ENCODE data around the gene TSPAN9. TPM values are rescaled to one million over a fixed set of nuclear protein-coding genes. Genes with fewer than 3 reads are reported as not detected.

TSPAN9 gene
- total and polyA plus RNA-seq, 10 of the 15 experiments (the other 5 are each of a cell fraction or from before 2014, with no cell fraction given) = 0.03 to 1.0 (median 0.12) TPM; not detected in 5

DNA sequence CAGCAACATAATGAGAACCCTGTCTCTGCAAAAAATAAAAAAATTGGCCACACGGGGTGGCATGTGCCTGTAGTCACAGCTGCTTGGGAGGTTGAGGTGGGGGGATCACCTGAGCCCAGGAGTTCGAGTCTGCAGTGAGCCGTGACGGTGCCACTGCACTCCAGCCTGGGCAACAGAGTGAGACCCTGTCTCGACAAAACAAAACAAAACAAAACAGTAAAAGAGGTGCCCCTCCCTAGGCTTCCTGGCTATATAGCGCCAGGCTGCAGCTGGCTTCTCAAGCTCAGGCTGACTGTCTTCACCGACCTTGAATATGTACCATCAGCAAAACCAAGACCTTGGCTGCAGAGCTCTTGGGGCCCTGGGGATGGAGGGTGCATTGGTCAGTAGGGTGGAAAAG lies 29.4 kb downstream of the TSPAN9 start (continued):
- TF ChIP-seq, protein P1, sequence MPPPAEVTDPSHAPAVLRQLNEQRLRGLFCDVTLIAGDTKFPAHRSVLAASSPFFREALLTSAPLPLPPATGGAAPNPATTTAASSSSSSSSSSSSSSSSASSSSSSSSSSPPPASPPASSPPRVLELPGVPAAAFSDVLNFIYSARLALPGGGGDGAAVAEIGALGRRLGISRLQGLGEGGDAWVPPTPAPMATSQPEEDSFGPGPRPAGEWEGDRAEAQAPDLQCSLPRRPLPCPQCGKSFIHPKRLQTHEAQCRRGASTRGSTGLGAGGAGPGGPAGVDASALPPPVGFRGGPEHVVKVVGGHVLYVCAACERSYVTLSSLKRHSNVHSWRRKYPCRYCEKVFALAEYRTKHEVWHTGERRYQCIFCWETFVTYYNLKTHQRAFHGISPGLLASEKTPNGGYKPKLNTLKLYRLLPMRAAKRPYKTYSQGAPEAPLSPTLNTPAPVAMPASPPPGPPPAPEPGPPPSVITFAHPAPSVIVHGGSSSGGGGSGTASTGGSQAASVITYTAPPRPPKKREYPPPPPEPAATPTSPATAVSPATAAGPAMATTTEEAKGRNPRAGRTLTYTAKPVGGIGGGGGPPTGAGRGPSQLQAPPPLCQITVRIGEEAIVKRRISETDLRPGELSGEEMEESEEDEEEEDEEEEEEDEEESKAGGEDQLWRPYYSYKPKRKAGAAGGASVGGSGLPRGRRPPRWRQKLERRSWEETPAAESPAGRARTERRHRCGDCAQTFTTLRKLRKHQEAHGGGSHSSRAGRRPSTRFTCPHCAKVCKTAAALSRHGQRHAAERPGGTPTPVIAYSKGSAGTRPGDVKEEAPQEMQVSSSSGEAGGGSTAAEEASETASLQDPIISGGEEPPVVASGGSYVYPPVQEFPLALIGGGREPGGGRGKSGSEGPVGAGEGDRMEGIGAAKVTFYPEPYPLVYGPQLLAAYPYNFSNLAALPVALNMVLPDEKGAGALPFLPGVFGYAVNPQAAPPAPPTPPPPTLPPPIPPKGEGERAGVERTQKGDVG (CRISPR knock-in tag; IDR thresholded peaks at IDR 0.05) = no peak
- TF ChIP-seq STAT3 (IDR thresholded peaks at IDR 0.05; ENCODE audit: low read depth, low read length) (no peak), NR2C1 (IDR thresholded peaks at IDR 0.05) (no peak), HCFC1 (IDR thresholded peaks at IDR 0.05; ENCODE audit: low read length) (no peak), CHD1 (IDR thresholded peaks at IDR 0.05; ENCODE audit: low read depth, low read length) (no peak), POLR2AphosphoS2 (IDR thresholded peaks at IDR 0.05; ENCODE audit: low read depth, low read length) (no peak), ZNF207 (IDR thresholded peaks at IDR 0.05; ENCODE audit: borderline replicate concordance) (no peak)
- TF ChIP-seq, protein P2, sequence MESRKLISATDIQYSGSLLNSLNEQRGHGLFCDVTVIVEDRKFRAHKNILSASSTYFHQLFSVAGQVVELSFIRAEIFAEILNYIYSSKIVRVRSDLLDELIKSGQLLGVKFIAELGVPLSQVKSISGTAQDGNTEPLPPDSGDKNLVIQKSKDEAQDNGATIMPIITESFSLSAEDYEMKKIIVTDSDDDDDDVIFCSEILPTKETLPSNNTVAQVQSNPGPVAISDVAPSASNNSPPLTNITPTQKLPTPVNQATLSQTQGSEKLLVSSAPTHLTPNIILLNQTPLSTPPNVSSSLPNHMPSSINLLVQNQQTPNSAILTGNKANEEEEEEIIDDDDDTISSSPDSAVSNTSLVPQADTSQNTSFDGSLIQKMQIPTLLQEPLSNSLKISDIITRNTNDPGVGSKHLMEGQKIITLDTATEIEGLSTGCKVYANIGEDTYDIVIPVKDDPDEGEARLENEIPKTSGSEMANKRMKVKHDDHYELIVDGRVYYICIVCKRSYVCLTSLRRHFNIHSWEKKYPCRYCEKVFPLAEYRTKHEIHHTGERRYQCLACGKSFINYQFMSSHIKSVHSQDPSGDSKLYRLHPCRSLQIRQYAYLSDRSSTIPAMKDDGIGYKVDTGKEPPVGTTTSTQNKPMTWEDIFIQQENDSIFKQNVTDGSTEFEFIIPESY (IDR thresholded peaks at IDR 0.05) = no peak

DNA sequence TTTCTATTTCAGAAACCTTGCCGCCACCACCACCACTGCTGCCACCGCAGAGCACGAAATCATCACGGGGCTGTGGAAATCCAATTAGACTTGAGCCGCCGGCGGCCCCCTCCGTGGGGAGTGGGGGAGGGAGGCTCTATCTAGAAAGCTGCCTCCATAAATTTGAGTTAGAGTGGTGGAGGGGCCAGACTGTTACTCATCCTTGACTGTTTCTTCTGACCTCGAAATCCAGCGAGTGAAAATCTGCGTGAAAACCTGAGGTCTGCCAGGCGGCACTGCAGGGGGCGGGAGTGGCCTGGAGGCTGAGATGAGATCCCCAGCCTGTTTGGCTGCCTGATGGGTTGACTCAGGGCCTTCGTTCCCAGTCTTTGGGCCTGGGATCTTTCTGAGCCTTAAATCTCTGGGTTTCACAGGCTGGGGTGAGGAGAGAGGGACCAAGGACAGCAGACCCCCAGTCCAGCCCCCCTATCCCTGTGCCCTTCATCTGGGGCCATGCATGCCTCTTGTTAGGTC lies 29.9 kb downstream of the TSPAN9 start:
- H4K20me1 ChIP-seq (ENCODE audit: control insufficient read depth, insufficient read depth) = no peaks in the 10 kb centered on the region
- H3K27ac ChIP-seq (ENCODE audit: control insufficient read depth, insufficient read depth) = no peak overlapping the region
- WGBS (ENCODE audit: insufficient coverage, insufficient replicate concordance, low lambda C conversion rate, missing lambda C conversion rate) = 54% methylated on average over 14 of the region's 14 CpGs
- no peaks in the 10 kb centered on the region for H3K36me3 ChIP-seq (ENCODE audit: control insufficient read depth in 2 of 2, insufficient read depth in 2 of 2, low read length in 1 of 2)
- H3K4me1 ChIP-seq (ENCODE audit: control insufficient read depth, insufficient read depth, low read length) = no peaks in the 10 kb centered on the region
- H3K9me3 ChIP-seq (replicated peaks; ENCODE audit: control insufficient read depth, insufficient read depth, low read length) = no peaks in the 10 kb centered on the region
- TF ChIP-seq POLR2AphosphoS5 (IDR thresholded peaks at IDR 0.05; ENCODE audit: low read length) = no peak
- TF ChIP-seq SREBF1 (IDR thresholded peaks at IDR 0.05; ENCODE audit: low read length) = no peak
- no peak for TF ChIP-seq BRCA1 (IDR thresholded peaks at IDR 0.05; ENCODE audit: low read depth, low read length)
- no peak for TF ChIP-seq YBX1 (IDR thresholded peaks at IDR 0.05)
- TF ChIP-seq ZZZ3 (IDR thresholded peaks at IDR 0.05; ENCODE audit: control insufficient read depth, insufficient read length, low read depth) = no peak
- H2AFZ ChIP-seq (ENCODE audit: control insufficient read depth, low read depth, low read length) = no peak overlapping the region
- no TSS peak for BruUV-seq (replicated peaks)
- H3K4me3 ChIP-seq = no peak overlapping the region
- H3K9ac ChIP-seq (ENCODE audit: control insufficient read depth, insufficient read depth, low read length) = no peak overlapping the region
- peaks cover 0 to 8% of the 10 kb centered on the region in 2 experiments; a peak in 2 of 4 replicates for H3K27me3 ChIP-seq (replicated peaks in 1 of 2; ENCODE audit: control insufficient read depth in 2 of 2, insufficient read depth in 2 of 2, low read length in 1 of 2)
- in situ Hi-C loops (cut with MboI) (no loop called here), intact Hi-C loops (cut with micrococcal nuclease; ENCODE audit: unreplicated experiment) (no loop called here)
- H3K79me2 ChIP-seq (ENCODE audit: control insufficient read depth, insufficient read depth, low read length) = no peaks in the 10 kb centered on the region
- ChIA-PET RAD21 (ENCODE audit: unreplicated experiment) (no interaction called here), CTCF (no interaction called here), POLR2A (no interaction called here), SMC1A (ENCODE audit: uncharacterized antibody, unreplicated experiment) (no interaction called here)
- ATAC-seq (no peak), DNase-seq (ENCODE audit: low read depth, low spot score) (no peak), FAIRE-seq (no peak)
- no peak overlapping the region for H3K4me2 ChIP-seq (ENCODE audit: control insufficient read depth, insufficient read depth)
